Gastroesophageal sphincter (tissue), 2 donors: Measurements from ENCODE around the gene MROH2A.

Experiments
- POLR2A ChIP-seq, 2 donors: fragments of 450-650 bp; IDR thresholded peaks; one replicate each; pipeline ENCODE4 v1.6.1; 2017; ENCODE audit warnings: antibody characterized with exemption in 2 of 2, mild to moderate bottlenecking in 2 of 2, moderate library complexity in 1 of 2
- POLR2AphosphoS5 ChIP-seq: sonication (generic); formaldehyde crosslinking; IDR thresholded peaks from one replicate; pipeline ENCODE4 v1.6.1; 2017; ENCODE audit warnings: antibody characterized with exemption

DNA sequence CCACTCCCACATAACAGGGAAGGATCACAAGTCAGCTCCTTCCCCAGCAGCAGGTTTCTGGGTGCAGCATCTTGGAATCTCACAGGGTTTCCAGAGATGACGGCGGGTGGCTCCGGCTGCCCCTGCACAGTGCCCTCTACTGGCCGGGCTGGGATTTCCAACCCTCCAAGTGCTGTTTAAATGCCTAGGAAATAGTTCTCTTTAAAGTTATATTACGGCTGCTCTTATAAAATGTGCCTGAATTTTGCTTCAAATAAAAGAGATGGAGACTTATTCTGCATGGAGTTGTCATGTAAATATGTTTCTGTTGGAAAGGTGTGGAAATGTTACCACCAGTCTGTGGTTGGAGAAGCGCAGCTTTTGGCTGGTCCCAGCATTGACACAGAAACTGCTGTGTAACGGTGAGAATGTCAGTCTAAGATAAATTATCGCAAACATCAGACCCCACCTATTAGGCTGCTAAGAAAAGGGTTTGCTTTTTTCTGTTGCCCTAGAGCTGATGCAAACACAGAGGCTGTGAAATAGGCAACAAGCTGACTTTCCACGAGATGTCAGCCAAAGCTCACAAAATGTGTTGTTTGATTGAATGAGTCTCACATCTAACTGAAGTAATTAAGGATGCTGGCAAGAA is 79.5 kb downstream of the MROH2A start:
- TF ChIP-seq POLR2A (IDR thresholded peaks at IDR 0.05) (no peak), POLR2AphosphoS5 (no peak)
